Adrenal gland (tissue), 12 donors: ENCODE results near the gene MVB12B. TPM values are rescaled to one million over a fixed set of nuclear protein-coding genes. Genes with fewer than 3 reads are reported as not detected.

ENCODE experiments used
- DNase-seq, 7 donors: peaks; one replicate each; pipeline ENCODE4 v3.0.0-alpha.2; 2019 to 2020
- H3K27ac ChIP-seq, 5 donors: fragments of 200-600 bp; sonication (generic) in 4 of 5; 1 replicate in 3 of 5; 2 replicates in 2 of 5; pipeline versions ENCODE4 v1.5.1 to v1.8.0; 2016 to 2020; ENCODE audit warnings: mild to moderate bottlenecking in 1 of 5
- H3K27me3 ChIP-seq: fragments of 200-600 bp; 2 replicates; pipeline ENCODE4 v1.8.0; 2021
- H3K36me3 ChIP-seq, 2 donors: fragments of 200-600 bp; replicated peaks in 1 of 2; 1 replicate in 1 of 2; 2 replicates in 1 of 2; pipeline versions ENCODE4 v1.5.1 to v1.8.0; 2018 to 2022
- H3K4me1 ChIP-seq, 2 donors: fragments of 200-600 bp; replicated peaks in 1 of 2; 1 replicate in 1 of 2; 2 replicates in 1 of 2; pipeline versions ENCODE4 v1.5.1 to v1.8.0; 2018 to 2021
- H3K4me3 ChIP-seq, 4 donors: fragments of 200-600 bp; sonication (generic) in 3 of 4; one replicate each; pipeline ENCODE4 v1.5.1; 2016 to 2018
- H3K9me3 ChIP-seq, 3 donors: fragments of 200-600 bp; sonication (generic) in 1 of 3; replicated peaks in 1 of 3; 1 replicate in 2 of 3; 2 replicates in 1 of 3; pipeline versions ENCODE4 v1.5.1 to v1.8.0; 2016 to 2021
- POLR2A ChIP-seq, 2 donors: fragments of 450-650 bp; IDR thresholded peaks; one replicate each; pipeline ENCODE4 v1.6.1; 2017; ENCODE audit warnings: antibody characterized with exemption in 2 of 2, mild to moderate bottlenecking in 2 of 2, moderate library complexity in 1 of 2
- WGBS, 4 donors: extraction: QIAGEN DNeasy Blood & Tissue Kit in 2 of 4; methylation state at CpG; one replicate each; pipeline versions ENCODE4 v1.1.5 to v1.1.7; 2013 to 2017; 5-methylcytosine and 5-hydroxymethylcytosine counted together
- intact Hi-C, 2 donors: fragments of 100-400 bp; cut with DNase I; formaldehyde crosslinking; loops; one replicate each; pipeline versions ENCODE4 v1.14.1 to v1.15.0; 2022 to 2023
- polyA plus RNA-seq, 3 donors: library from polyadenylated mRNA; stranded (reverse); fragments of 200-250 nt in 2 of 3; fragments of 350-450 nt in 1 of 3; fragmentation: Illumina TruSeq in 1 of 3; extraction: RNeasy Lipid Tissue Mini Kit (QIAGEN cat#74804) in 1 of 3; gene quantifications; one replicate each; pipeline ENCODE4 v1.2.3, GENCODE V29; 2013 to 2014
- total RNA-seq, 9 donors: library from RNA; depleted of rRNA in 4 of 9; stranded (reverse); fragments of >200 nt in 4 of 9; fragments of 120-200 nt in 1 of 9; fragmentation: NEBNext Ultra II Directional in 1 of 9; extraction: Animal tissue kit (Norgen Biotek cat#: 25700) in 1 of 9; gene quantifications; one replicate each; pipeline versions ENCODE4 v1.1.0 to v1.2.4, GENCODE V29; 2013 to 2023
- TF ChIP-seq, protein P1 (sequence below), 6 experiments: fragments of 450-650 bp in 4 of 6; fragments of 200-600 bp in 2 of 6; sonication (generic) in 1 of 6; IDR thresholded peaks; 1 replicate in 5 of 6; 2 replicates in 1 of 6; pipeline versions ENCODE4 v1.5.1 to v1.8.0; 2016 to 2021; ENCODE audit warnings: antibody characterized with exemption in 6 of 6, mild to moderate bottlenecking in 2 of 6, moderate library complexity in 1 of 6
- donor health status: healthy with polysubstance abuse.
- donor health status: Bipolar disorder and iron deficiency.
- donor health status: DM: yes; HTN: yes; CAD: no.
- donor health status: DM: no; HTN: no; CAD: no.
- donor health status: DM: no; HTN: no; CAD: no.
- donor health status: DM: yes; HTN: yes; CAD: no.

Gene MVB12B
- total and polyA plus RNA-seq, 12 donors, result 3.7 to 20.5 (median 12.8) TPM

DNA sequence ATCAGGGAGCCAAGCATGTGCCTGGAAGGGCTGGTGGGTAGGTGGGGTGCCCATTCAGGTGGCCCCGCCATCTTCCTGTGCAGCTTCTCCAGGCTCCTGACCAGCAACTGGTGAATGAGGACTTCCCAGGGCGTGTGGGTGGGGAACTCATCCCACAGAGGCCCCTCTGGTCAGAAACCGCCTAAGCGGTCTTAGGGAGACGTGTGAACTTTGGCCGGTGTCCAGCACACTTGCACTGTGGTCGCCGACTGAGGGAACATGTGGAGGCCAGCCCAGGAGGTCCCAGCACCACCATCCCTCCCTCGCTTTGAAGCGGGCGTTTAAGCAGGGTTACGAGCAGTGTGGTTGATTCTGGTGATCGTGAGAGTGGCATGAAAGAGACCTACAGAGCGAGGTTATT is 77.8 kb downstream of the MVB12B start:
- Histone ChIP-seq H3K4me3 (no peak overlapping the region), H3K4me1 (no peaks in the 10 kb centered on the region), H3K27me3 (no peaks in the 10 kb centered on the region), H3K36me3 (peaks cover 0 to 4% of the 10 kb centered on the region in 2 donors), H3K9me3 (no peaks in the 10 kb centered on the region), H3K27ac (no peak overlapping the region)
- no peak for DNase-seq
- intact Hi-C loops, result loop anchor here in 1 of 2 donors (10.0 kb wide), 1 partner anchor 90 kb away; no protein-coding TSS in a partner anchor
- WGBS, 4 donors, result 84 to 94% (median 88%) methylated on average over 7 to 14 of the region's 14 CpGs
- no peak for TF ChIP-seq POLR2A (IDR thresholded peaks at IDR 0.05)
- TF ChIP-seq, protein P1, sequence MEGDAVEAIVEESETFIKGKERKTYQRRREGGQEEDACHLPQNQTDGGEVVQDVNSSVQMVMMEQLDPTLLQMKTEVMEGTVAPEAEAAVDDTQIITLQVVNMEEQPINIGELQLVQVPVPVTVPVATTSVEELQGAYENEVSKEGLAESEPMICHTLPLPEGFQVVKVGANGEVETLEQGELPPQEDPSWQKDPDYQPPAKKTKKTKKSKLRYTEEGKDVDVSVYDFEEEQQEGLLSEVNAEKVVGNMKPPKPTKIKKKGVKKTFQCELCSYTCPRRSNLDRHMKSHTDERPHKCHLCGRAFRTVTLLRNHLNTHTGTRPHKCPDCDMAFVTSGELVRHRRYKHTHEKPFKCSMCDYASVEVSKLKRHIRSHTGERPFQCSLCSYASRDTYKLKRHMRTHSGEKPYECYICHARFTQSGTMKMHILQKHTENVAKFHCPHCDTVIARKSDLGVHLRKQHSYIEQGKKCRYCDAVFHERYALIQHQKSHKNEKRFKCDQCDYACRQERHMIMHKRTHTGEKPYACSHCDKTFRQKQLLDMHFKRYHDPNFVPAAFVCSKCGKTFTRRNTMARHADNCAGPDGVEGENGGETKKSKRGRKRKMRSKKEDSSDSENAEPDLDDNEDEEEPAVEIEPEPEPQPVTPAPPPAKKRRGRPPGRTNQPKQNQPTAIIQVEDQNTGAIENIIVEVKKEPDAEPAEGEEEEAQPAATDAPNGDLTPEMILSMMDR (IDR thresholded peaks at IDR 0.05), result no peak

- Histone ChIP-seq H3K4me3 (no peak overlapping the region), H3K27me3 (no peaks in the 10 kb centered on the region), H3K9me3 (no peaks in the 10 kb centered on the region), H3K27ac (no peak overlapping the region), H3K4me1 (no peaks in the 10 kb centered on the region), H3K36me3 (peaks cover 0 to 4% of the 10 kb centered on the region in 2 donors)
- TF ChIP-seq, protein P1 (IDR thresholded peaks at IDR 0.05), result no peak
- TF ChIP-seq POLR2A (IDR thresholded peaks at IDR 0.05), result no peak
- WGBS, 4 donors, result 78 to 88% (median 86%) methylated on average over 8 to 10 of the region's 10 CpGs
- intact Hi-C loops, result loop anchor here in 1 of 2 donors (10.0 kb wide), 1 partner anchor 89 kb away; no protein-coding TSS in a partner anchor
- DNase-seq, result no peak
These were observed 79.5 kb downstream of the MVB12B start for GRCh38 chr9:126406075-126406667.

- 72 to 79% (median 78%) methylated on average over 19 of the region's 19 CpGs for WGBS, 4 donors
- intact Hi-C loops, result loop anchor here in 1 of 2 donors (10.0 kb wide), 1 partner anchor 88 kb away; no protein-coding TSS in a partner anchor
- Histone ChIP-seq H3K4me3 (no peak overlapping the region), H3K9me3 (no peaks in the 10 kb centered on the region), H3K4me1 (no peaks in the 10 kb centered on the region), H3K36me3 (peaks cover 0 to 4% of the 10 kb centered on the region in 2 donors), H3K27ac (no peak overlapping the region), H3K27me3 (no peaks in the 10 kb centered on the region)
- DNase-seq, result no peak
- TF ChIP-seq POLR2A (IDR thresholded peaks at IDR 0.05), result no peak
- TF ChIP-seq, protein P1 (IDR thresholded peaks at IDR 0.05), result no peak
These were observed 80.7 kb downstream of the MVB12B start for GRCh38 chr9:126407114-126407870.

DNA sequence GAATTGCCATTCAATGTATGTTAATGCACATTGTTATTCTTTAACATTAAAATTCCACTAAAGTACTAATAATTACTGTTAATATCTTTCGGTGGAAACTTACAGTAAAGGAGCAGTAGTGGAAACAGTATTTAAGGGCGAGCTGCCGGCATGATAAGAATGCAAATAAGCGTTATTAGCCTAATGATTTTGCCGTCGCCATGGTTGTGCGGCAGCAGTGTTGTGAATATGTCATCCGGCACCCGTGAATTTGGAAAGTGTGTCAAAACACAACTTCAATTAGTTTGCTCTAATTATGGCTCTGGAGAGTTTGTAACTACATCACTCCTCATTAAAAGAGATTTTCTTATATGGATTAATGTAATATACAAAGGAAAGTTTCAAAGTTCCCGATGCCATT is 81.4 kb downstream of the MVB12B start:
- peaks cover 0 to 3% of the 10 kb centered on the region in 2 donors for H3K36me3 ChIP-seq
- WGBS, 4 donors, result 94 to 98% (median 96%) methylated on average over 10 of the region's 10 CpGs
- no peaks in the 10 kb centered on the region for H3K9me3 ChIP-seq
- H3K4me3 ChIP-seq, result no peak overlapping the region
- intact Hi-C loops, result loop anchor here in 1 of 2 donors (10.0 kb wide), 1 partner anchor 87 kb away; no protein-coding TSS in a partner anchor
- no peaks in the 10 kb centered on the region for H3K27me3 ChIP-seq
- TF ChIP-seq, protein P1 (IDR thresholded peaks at IDR 0.05), result no peak
- TF ChIP-seq POLR2A (IDR thresholded peaks at IDR 0.05), result no peak
- no peak overlapping the region for H3K27ac ChIP-seq
- no peak for DNase-seq
- H3K4me1 ChIP-seq, result no peaks in the 10 kb centered on the region
